ENCODE measurements around the gene FLII. TPM values are rescaled to one million over a fixed set of nuclear protein-coding genes. Genes with fewer than 3 reads are reported as not detected.

The FLII gene
- total RNA-seq, 1 experiment from 2014 or later, result 298 TPM

DNA sequence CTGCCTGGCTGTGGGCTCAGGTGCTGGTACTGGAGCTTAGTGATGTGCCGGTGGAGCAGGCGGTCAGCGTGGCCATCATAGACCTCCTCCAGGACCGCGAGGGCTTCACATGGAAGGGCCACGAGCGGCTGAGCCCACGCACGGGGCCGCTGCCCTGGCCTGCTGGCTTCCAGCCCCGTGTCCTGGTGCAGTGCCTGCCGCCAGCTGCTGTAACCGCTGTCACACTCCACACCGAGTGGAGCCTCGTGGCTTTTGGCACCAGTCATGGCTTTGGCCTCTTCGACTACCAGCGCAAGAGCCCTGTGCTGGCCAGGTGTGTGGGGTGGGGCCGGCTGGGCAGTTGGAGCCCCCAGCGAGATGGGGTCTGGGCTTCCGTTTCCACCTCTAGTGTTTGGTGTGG lies 21.1 kb downstream of the FLII start:
- no peaks in the 10 kb centered on the region for H3K27me3 ChIP-seq (ENCODE audit: insufficient read depth, low read length)
- no peak overlapping the region for H3K9ac ChIP-seq (ENCODE audit: extremely low read depth, insufficient read length, low read length)
- H3K79me2 ChIP-seq (ENCODE audit: insufficient read depth, low read length), result no peaks in the 10 kb centered on the region
- H3K27me3 Mint-ChIP-seq (ENCODE audit: low read depth), result no peaks in the 10 kb centered on the region
- no peak overlapping the region for H3K23ac ChIP-seq (ENCODE audit: insufficient read length, low read depth, low read length)
- H3K56ac ChIP-seq (ENCODE audit: insufficient read length, low read depth, low read length), result no peak overlapping the region
- H2AK5ac ChIP-seq (ENCODE audit: insufficient read length, low read length), result no peak overlapping the region
- no peak overlapping the region for H2BK120ac ChIP-seq (ENCODE audit: low read depth, low read length, poor library complexity, severe bottlenecking)
- no peaks in the 10 kb centered on the region for H3K9me3 ChIP-seq (ENCODE audit: control insufficient read depth, low read depth, low read length)
- H4K8ac ChIP-seq (replicated peaks; ENCODE audit: insufficient read length, low read depth, low read length), result no peak overlapping the region
- no peak overlapping the region; the same call in 1 of the 2 replicates for H3K14ac ChIP-seq (ENCODE audit: insufficient read depth, low read length)
- no peaks in the 10 kb centered on the region for H3K4me1 ChIP-seq (ENCODE audit: insufficient read depth, low read length)
- H4K91ac ChIP-seq (ENCODE audit: insufficient read length, low read depth, low read length), result no peak overlapping the region
- no peak for DNase-seq
- H2BK20ac ChIP-seq (ENCODE audit: low read depth, low read length, poor library complexity, severe bottlenecking), result no peak overlapping the region
- H4K20me1 ChIP-seq (ENCODE audit: control insufficient read depth, insufficient read depth, insufficient read length), result no peaks in the 10 kb centered on the region
- no peak overlapping the region for H3K4ac ChIP-seq (ENCODE audit: low read depth, low read length)
- H2BK5ac ChIP-seq (ENCODE audit: insufficient read length, low read length), result no peak overlapping the region
- no peak overlapping the region for H2AFZ ChIP-seq (ENCODE audit: low read length)
- no peak overlapping the region for H3T11ph ChIP-seq (ENCODE audit: low read length)
- no peak overlapping the region for H3K27ac ChIP-seq (ENCODE audit: insufficient read length, low read depth, low read length)
- H4K5ac ChIP-seq (ENCODE audit: insufficient read length, low read depth, low read length), result no peak overlapping the region
- H3K23me2 ChIP-seq (ENCODE audit: insufficient read length, low read depth, low read length, poor library complexity, severe bottlenecking), result no peaks in the 10 kb centered on the region
- WGBS (ENCODE audit: extremely low coverage, insufficient read length, low lambda C conversion rate), result no CpG with 5 or more reads among the region's 20 CpGs
- H3K79me1 ChIP-seq (ENCODE audit: insufficient read depth, low read depth, low read length, poor library complexity, severe bottlenecking), result no peaks in the 10 kb centered on the region
- H3K4me3 Mint-ChIP-seq, result no peak overlapping the region
- no peak overlapping the region for H3K4me2 ChIP-seq (ENCODE audit: insufficient read depth, insufficient read length, low read length)
- H3K18ac ChIP-seq (ENCODE audit: insufficient read length, low read depth, low read length), result no peak overlapping the region
- no peak overlapping the region for H2BK15ac ChIP-seq (ENCODE audit: low read depth, low read length)
- H2BK12ac ChIP-seq (ENCODE audit: insufficient read length, low read depth, low read length), result no peak overlapping the region
- TF ChIP-seq, protein P1, sequence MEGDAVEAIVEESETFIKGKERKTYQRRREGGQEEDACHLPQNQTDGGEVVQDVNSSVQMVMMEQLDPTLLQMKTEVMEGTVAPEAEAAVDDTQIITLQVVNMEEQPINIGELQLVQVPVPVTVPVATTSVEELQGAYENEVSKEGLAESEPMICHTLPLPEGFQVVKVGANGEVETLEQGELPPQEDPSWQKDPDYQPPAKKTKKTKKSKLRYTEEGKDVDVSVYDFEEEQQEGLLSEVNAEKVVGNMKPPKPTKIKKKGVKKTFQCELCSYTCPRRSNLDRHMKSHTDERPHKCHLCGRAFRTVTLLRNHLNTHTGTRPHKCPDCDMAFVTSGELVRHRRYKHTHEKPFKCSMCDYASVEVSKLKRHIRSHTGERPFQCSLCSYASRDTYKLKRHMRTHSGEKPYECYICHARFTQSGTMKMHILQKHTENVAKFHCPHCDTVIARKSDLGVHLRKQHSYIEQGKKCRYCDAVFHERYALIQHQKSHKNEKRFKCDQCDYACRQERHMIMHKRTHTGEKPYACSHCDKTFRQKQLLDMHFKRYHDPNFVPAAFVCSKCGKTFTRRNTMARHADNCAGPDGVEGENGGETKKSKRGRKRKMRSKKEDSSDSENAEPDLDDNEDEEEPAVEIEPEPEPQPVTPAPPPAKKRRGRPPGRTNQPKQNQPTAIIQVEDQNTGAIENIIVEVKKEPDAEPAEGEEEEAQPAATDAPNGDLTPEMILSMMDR (conservative IDR thresholded peaks at IDR 0.05), result no peak
- H3K4me1 Mint-ChIP-seq, result no peaks in the 10 kb centered on the region
- no peak overlapping the region for H3K27ac Mint-ChIP-seq
- peaks cover 20 to 78% (median 73%) of the 10 kb centered on the region in 3 experiments for H3K36me3 Mint-ChIP-seq (ENCODE audit: insufficient read depth in 1 of 3, low read depth in 3 of 3)
- no peaks in the 10 kb centered on the region for H3K9me3 Mint-ChIP-seq
